GM12878 (cell line): ENCODE results near the gene SALL4. TPM values are rescaled to one million over a fixed set of nuclear protein-coding genes. Genes with fewer than 3 reads are reported as not detected.

Experiments used
- ATAC-seq: fragments of 200-7000 bp; cut with Tn5 transposase; 3 replicates; pipeline ENCODE4 v1.9.1; 2020; ENCODE audit warnings: mild to moderate bottlenecking, moderate library complexity
- BruUV-seq: library from RNA; stranded (reverse); fragments of 400-500 nt; replicated peaks from 2 replicates; lab custom pipeline; 2021; lab: Mats Ljungman, UMichigan
- CTCF ChIA-PET: fragments of 300-600 bp; sonication (Branson Sonifier 250); formaldehyde crosslinking; extraction: SDS; loops from one replicate; lab custom pipeline; 2021; ENCODE audit warnings: inconsistent platforms; lab: Yijun Ruan, JAX
- POLR2A ChIA-PET: fragments of 350-600 bp; formaldehyde crosslinking; extraction: SDS; loops from one replicate; lab custom pipeline; 2021; ENCODE audit warnings: inconsistent platforms; lab: Charles Lee
- RAD21 ChIA-PET: fragments of 300-600 bp; sonication (Branson Sonifier 250); formaldehyde crosslinking; loops from one replicate; lab custom pipeline; 2023; ENCODE audit warnings: antibody characterized with exemption; ENCODE audit not compliant: unreplicated experiment; lab: Charles Lee
- SMC1A ChIA-PET: fragments of 300-600 bp; sonication (Branson Sonifier 250); formaldehyde crosslinking; loops from one replicate; lab custom pipeline; 2023; ENCODE audit not compliant: unreplicated experiment, uncharacterized antibody; lab: Charles Lee
- DNase-seq: peaks from one replicate; pipeline ENCODE4 v3.0.0-alpha.2; 2011; ENCODE audit warnings: low read depth, low spot score
- FAIRE-seq: peaks from 3 replicates; lab custom pipeline; 2011; peaks lifted over from hg19 to GRCh38; lab: Jason Lieb, UNC
- H2AFZ ChIP-seq: 2 replicates; pipeline ENCODE4 v1.6.0; 2011; ENCODE audit warnings: low read depth, low read length, control low read depth; ENCODE audit not compliant: control insufficient read depth
- H3K27ac ChIP-seq: 2 replicates; pipeline ENCODE4 v1.5.1; 2011; ENCODE audit warnings: control low read depth; ENCODE audit not compliant: control insufficient read depth, insufficient read depth
- H3K27me3 ChIP-seq, 2 experiments: replicated peaks in 1 of 2; 2 replicates each; pipeline versions ENCODE4 v1.6.0 to v1.6.1; 2011; ENCODE audit warnings: low read length in 1 of 2; ENCODE audit not compliant: control insufficient read depth in 2 of 2, insufficient read depth in 2 of 2
- H3K36me3 ChIP-seq, 2 experiments: 2 replicates each; pipeline ENCODE4 v1.5.1; 2011; ENCODE audit warnings: low read length in 1 of 2; ENCODE audit not compliant: control insufficient read depth in 2 of 2, insufficient read depth in 2 of 2
- H3K4me1 ChIP-seq: 2 replicates; pipeline ENCODE4 v1.6.1; 2011; ENCODE audit warnings: mild to moderate bottlenecking, low read length, moderate library complexity, mixed read lengths; ENCODE audit not compliant: control insufficient read depth, insufficient read depth
- H3K4me2 ChIP-seq: 2 replicates; pipeline ENCODE4 v1.6.0; 2011; ENCODE audit warnings: control low read depth; ENCODE audit not compliant: control insufficient read depth, insufficient read depth
- H3K4me3 ChIP-seq: fragments of 200-600 bp; sonication (generic); 2 replicates; pipeline ENCODE4 v1.5.1; 2016
- H3K79me2 ChIP-seq: 2 replicates; pipeline ENCODE4 v1.6.0; 2011; ENCODE audit warnings: low read length; ENCODE audit not compliant: control insufficient read depth, insufficient read depth
- H3K9ac ChIP-seq: 2 replicates; pipeline ENCODE4 v1.8.0; 2011; ENCODE audit warnings: low read length, control low read depth, mixed read lengths; ENCODE audit not compliant: control insufficient read depth, insufficient read depth
- H3K9me3 ChIP-seq: replicated peaks from 3 replicates; pipeline ENCODE4 v1.5.1; 2011; ENCODE audit warnings: mild to moderate bottlenecking, low read length; ENCODE audit not compliant: control insufficient read depth, insufficient read depth
- H4K20me1 ChIP-seq: 2 replicates; pipeline ENCODE4 v1.6.0; 2011; ENCODE audit not compliant: control insufficient read depth, insufficient read depth
- CREB1 ChIP-seq: IDR thresholded peaks from 2 replicates; pipeline ENCODE4 v1.6.1; 2012; ENCODE audit warnings: low read depth, mild to moderate bottlenecking, inconsistent platforms
- ETV6 ChIP-seq, 2 experiments: fragments of 450-650 bp in 1 of 2; IDR thresholded peaks in 1 of 2; conservative IDR thresholded peaks in 1 of 2; 2 replicates each; pipeline ENCODE4 v1.6.1; 2014; ENCODE audit warnings: antibody characterized with exemption in 1 of 2, borderline replicate concordance in 1 of 2, low read depth in 1 of 2, mild to moderate bottlenecking in 1 of 2, moderate library complexity in 1 of 2
- HDGF ChIP-seq: fragments of 450-650 bp; IDR thresholded peaks from 2 replicates; pipeline ENCODE4 v1.6.1; 2016; ENCODE audit warnings: antibody characterized with exemption
- MEF2B ChIP-seq: fragments of 450-650 bp; IDR thresholded peaks from 2 replicates; pipeline ENCODE4 v1.6.1; 2018; ENCODE audit warnings: mild to moderate bottlenecking, moderate library complexity; ENCODE audit not compliant: partially characterized antibody, poor library complexity, severe bottlenecking
- MTA2 ChIP-seq: fragments of 450-650 bp; IDR thresholded peaks from 2 replicates; pipeline ENCODE4 v1.6.1; 2016; ENCODE audit warnings: low read depth, mild to moderate bottlenecking, moderate library complexity
- NFXL1 ChIP-seq: fragments of 450-650 bp; IDR thresholded peaks from 2 replicates; pipeline ENCODE4 v1.6.1; 2017; ENCODE audit warnings: antibody characterized with exemption, mild to moderate bottlenecking, borderline replicate concordance
- NKRF ChIP-seq: fragments of 450-650 bp; conservative IDR thresholded peaks from 2 replicates; pipeline ENCODE4 v1.6.1; 2017; ENCODE audit warnings: mild to moderate bottlenecking, moderate library complexity
- NRF1 ChIP-seq: conservative IDR thresholded peaks from 2 replicates; pipeline ENCODE4 v1.6.1; 2011; ENCODE audit warnings: mild to moderate bottlenecking, low read depth, low read length, improper control_type of control experiment
- RELA ChIP-seq: fragments of 450-650 bp; IDR thresholded peaks from 2 replicates; pipeline ENCODE4 v1.8.0; 2014; ENCODE audit warnings: borderline replicate concordance; ENCODE audit not compliant: partially characterized antibody
- SREBF2 ChIP-seq: IDR thresholded peaks from 2 replicates; pipeline ENCODE4 v1.6.1; 2012; ENCODE audit warnings: mild to moderate bottlenecking, low read length
- WRNIP1 ChIP-seq: IDR thresholded peaks from 2 replicates; pipeline ENCODE4 v1.6.1; 2011; ENCODE audit warnings: low read depth, low read length, improper control_type of control experiment, borderline replicate concordance
- ZNF384 ChIP-seq: IDR thresholded peaks from 2 replicates; pipeline ENCODE4 v1.6.1; 2012; ENCODE audit warnings: low read depth, mild to moderate bottlenecking, low read length, improper control_type of control experiment, borderline replicate concordance
- WGBS: methylation state at CpG from one replicate; pipeline ENCODE4 v1.1.6; 2016; ENCODE audit warnings: low lambda C conversion rate; ENCODE audit not compliant: insufficient replicate concordance, insufficient coverage; ENCODE audit errors: missing lambda C conversion rate; 5-methylcytosine and 5-hydroxymethylcytosine counted together
- in situ Hi-C: fragments of 300-500 bp; cut with MboI; formaldehyde crosslinking; loops from 9 replicates; pipeline ENCODE4 v1.14.3; 2018; ENCODE audit warnings: mixed read lengths
- intact Hi-C: fragments of 100-400 bp; cut with micrococcal nuclease; formaldehyde crosslinking; loops from one replicate; pipeline ENCODE4 v1.14.2; 2022; ENCODE audit not compliant: unreplicated experiment
- polyA plus RNA-seq, 11 experiments: library from polyadenylated mRNA; depleted of rRNA in 4 of 11; unstranded in 6 of 11; stranded (reverse) in 5 of 11; fragments of >200 nt; fragmentation: Nextera tagmentation in 4 of 11; fragmentation: Illumina TruSeq in 1 of 11; extraction: Ambion mirVana in 4 of 11; extraction: Trizol in 1 of 11; gene quantifications; 1 replicate in 1 of 11; 2 replicates in 10 of 11; pipeline versions ENCODE4 v1.2.1 to v1.2.3, GENCODE V29; 2011 to 2016; ENCODE audit warnings: inconsistent platforms in 2 of 11, missing spikeins in 2 of 11, low read depth in 1 of 11
- total RNA-seq, 4 experiments: library from RNA; depleted of rRNA in 3 of 4; stranded (reverse); fragments of >200 nt in 3 of 4; fragmentation: Illumina TruSeq in 1 of 4; extraction: Trizol in 1 of 4; gene quantifications; 2 replicates each; pipeline versions ENCODE4 v1.2.1 to v1.2.3, GENCODE V29; 2013 to 2021

The SALL4 gene
- total and polyA plus RNA-seq, 10 of the 15 experiments (the other 5 are each of a cell fraction or from before 2014, with no cell fraction given), result 0.08 to 1.1 (median 0.23) TPM; not detected in 7

DNA sequence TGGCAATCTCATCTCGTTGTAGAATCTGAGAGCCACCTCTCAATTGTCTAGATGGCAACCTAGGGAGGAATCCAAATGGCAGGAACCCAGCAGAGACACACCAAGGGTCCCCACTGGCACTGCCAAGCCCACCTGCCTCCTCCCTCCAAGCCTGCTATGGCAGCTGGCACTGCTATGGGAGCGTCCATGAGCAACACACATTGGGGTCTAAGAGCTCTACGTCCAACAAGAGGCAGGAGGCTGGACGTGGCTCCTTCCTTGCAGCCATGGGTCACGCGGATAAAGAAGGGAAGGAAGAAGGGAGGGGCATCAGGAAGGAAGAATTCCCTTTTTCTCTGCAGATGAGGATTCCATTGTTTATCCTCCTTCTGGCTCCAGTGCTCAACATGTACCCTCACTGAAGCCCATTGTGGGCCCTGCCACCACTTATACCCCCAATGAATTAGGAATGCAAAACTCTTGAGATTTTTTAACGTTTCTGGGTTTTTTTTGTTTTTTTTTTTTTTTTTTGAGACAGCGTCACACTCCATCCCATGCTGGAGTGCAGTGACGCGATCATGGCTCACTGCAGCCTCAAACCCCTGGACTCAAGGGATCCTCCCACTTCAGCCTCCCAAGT is 51.4 kb downstream of the SALL4 start:
- RAD21 ChIA-PET, result no interaction called here
- no peaks in the 10 kb centered on the region for H4K20me1 ChIP-seq
- no TSS peak for BruUV-seq
- intact Hi-C loops, result no loop called here
- FAIRE-seq (no peak), ATAC-seq (no peak), DNase-seq (no peak)
- 60% methylated on average over 10 of the region's 10 CpGs for whole genome bisulfite sequencing
- CTCF ChIA-PET, result no interaction called here
- no peak overlapping the region for H3K9ac ChIP-seq
- no peak overlapping the region for H2AFZ ChIP-seq
- H3K79me2 ChIP-seq, result no peaks in the 10 kb centered on the region
- H3K27ac ChIP-seq, result no peak overlapping the region
- TF ChIP-seq NFXL1 (peak; percentile 30; the same call in 1 of the 2 replicates), RELA (no peak)
- H3K9me3 ChIP-seq, result no peaks in the 10 kb centered on the region
- SMC1A ChIA-PET, result no interaction called here
- H3K36me3 ChIP-seq, result no peaks in the 10 kb centered on the region
- H3K4me1 ChIP-seq, result no peaks in the 10 kb centered on the region
- H3K4me2 ChIP-seq, result no peak overlapping the region
- no peaks in the 10 kb centered on the region for H3K27me3 ChIP-seq
- in situ Hi-C loops, result no loop called here
- POLR2A ChIA-PET, result no interaction called here
- H3K4me3 ChIP-seq, result no peak overlapping the region

DNA sequence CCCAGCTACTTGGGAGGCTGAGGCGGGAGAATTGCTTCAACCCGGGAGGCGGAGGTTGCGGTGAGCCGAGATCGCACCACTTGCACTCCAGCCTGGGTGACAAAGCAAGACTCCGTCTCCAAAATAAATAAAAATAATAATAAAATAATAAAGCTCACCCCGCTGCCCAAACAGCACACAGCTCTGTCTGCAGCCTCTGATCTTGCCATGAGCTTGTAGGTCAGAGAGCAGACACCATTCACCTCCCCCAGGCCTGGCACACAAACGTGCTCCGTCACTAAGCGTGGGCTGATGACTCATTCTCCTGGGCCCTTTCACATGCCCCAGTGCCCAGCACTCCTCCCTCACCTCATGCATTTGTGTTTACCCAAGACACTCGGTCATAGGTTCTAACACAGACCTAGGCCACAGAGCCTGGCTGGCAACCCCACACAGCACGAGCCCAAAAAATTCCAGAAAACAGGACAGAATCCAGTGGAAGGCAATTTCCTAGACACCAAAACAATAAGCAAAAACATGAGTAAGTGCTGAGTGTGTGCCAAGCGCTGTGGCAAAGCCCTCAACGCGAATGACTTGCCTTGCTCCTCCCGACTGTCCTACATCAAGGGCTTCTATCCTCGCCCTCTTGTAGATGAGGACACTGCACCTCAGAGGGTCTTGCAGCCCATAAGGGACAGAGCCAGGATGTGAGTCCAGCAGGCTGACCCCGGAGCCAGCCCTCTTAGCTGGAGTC is 52.1 kb downstream of the SALL4 start:
- BruUV-seq, result no TSS peak
- in situ Hi-C loops (no loop called here), intact Hi-C loops (no loop called here)
- Histone ChIP-seq H3K36me3 (no peaks in the 10 kb centered on the region), H4K20me1 (no peaks in the 10 kb centered on the region), H3K4me1 (no peaks in the 10 kb centered on the region), H3K9ac (no peak overlapping the region), H2AFZ (no peak overlapping the region), H3K9me3 (no peaks in the 10 kb centered on the region), H3K79me2 (no peaks in the 10 kb centered on the region), H3K27ac (no peak overlapping the region), H3K4me2 (no peak overlapping the region), H3K27me3 (no peaks in the 10 kb centered on the region), H3K4me3 (no peak overlapping the region)
- RAD21 ChIA-PET, result no interaction called here
- CTCF ChIA-PET, result no interaction called here
- no peak for FAIRE-seq
- peak; percentile 92 for ATAC-seq
- SMC1A ChIA-PET, result no interaction called here
- no peak for DNase-seq
- WGBS, result 44% methylated on average over 19 of the region's 19 CpGs
- POLR2A ChIA-PET, result no interaction called here
- TF ChIP-seq CREB1, result no peak
- no peak for TF ChIP-seq MTA2
- no peak for TF ChIP-seq SREBF2
- no peak for TF ChIP-seq WRNIP1
- TF ChIP-seq NKRF, result no peak
- no peak for TF ChIP-seq MEF2B
- TF ChIP-seq ETV6 (conservative IDR thresholded peaks at IDR 0.05 in 1 of 2, IDR thresholded peaks at IDR 0.05 in 1 of 2; ENCODE audit: borderline replicate concordance in 1 of 2, low read depth in 1 of 2), result no peak
- TF ChIP-seq HDGF, result no peak
- TF ChIP-seq ZNF384, result no peak
- TF ChIP-seq NRF1, result no peak
